Muscle layer of duodenum (tissue), 2 donors: ENCODE data around the gene CLMP.
"Not testable (repeated sequence)": the region's sequence is repeated elsewhere in the genome, so short reads cannot be mapped to it uniquely, and the experiment has no call there.

Experiments used
- H3K27ac ChIP-seq: one replicate; pipeline ENCODE4 v1.7.0; 2013; ENCODE audit warnings: mild to moderate bottlenecking, low read length
- H3K27me3 ChIP-seq: one replicate; pipeline ENCODE4 v1.7.0; 2013; ENCODE audit warnings: low read depth, mild to moderate bottlenecking, control low read depth, low read length
- H3K36me3 ChIP-seq, 2 donors: one replicate each; pipeline ENCODE4 v1.7.0; 2013; ENCODE audit warnings: low read length in 2 of 2, control low read depth in 1 of 2, mild to moderate bottlenecking in 1 of 2; ENCODE audit not compliant: insufficient read depth in 2 of 2, control insufficient read depth in 1 of 2
- H3K4me1 ChIP-seq, 2 donors: one replicate each; pipeline ENCODE4 v1.7.0; 2013; ENCODE audit warnings: low read length in 2 of 2, mild to moderate bottlenecking in 2 of 2, control low read depth in 1 of 2, moderate library complexity in 1 of 2; ENCODE audit not compliant: insufficient read depth in 2 of 2, control insufficient read depth in 1 of 2
- H3K4me3 ChIP-seq, 2 donors: one replicate each; pipeline ENCODE4 v1.7.0; 2013; ENCODE audit warnings: low read length in 2 of 2, low read depth in 1 of 2, mild to moderate bottlenecking in 1 of 2
- H3K9me3 ChIP-seq, 2 donors: one replicate each; pipeline ENCODE4 v1.7.0; 2013; ENCODE audit warnings: low read length in 2 of 2, control low read depth in 1 of 2, mild to moderate bottlenecking in 1 of 2; ENCODE audit not compliant: control insufficient read depth in 1 of 2
- donor health status: healthy.

CLMP gene

GRCh38 chr11:123091506-123091905 lies 103.5 kb downstream of the CLMP start:
- H3K9me3 ChIP-seq: no peaks in the 10 kb centered on the region
- peaks cover 0 to 9% of the 10 kb centered on the region in 2 donors for H3K4me1 ChIP-seq
- no peaks in the 10 kb centered on the region for H3K27me3 ChIP-seq
- no peak overlapping the region for H3K4me3 ChIP-seq
- no peaks in the 10 kb centered on the region for H3K36me3 ChIP-seq
- H3K27ac ChIP-seq: no peak overlapping the region

GRCh38 chr11:123090168-123090567 lies 104.9 kb downstream of the CLMP start:
- not testable (repeated sequence) for H3K27ac ChIP-seq, H3K4me3 ChIP-seq, H3K27me3 ChIP-seq, H3K9me3 ChIP-seq, H3K36me3 ChIP-seq
- peaks cover 0 to 12% of the 10 kb centered on the region in 2 donors for H3K4me1 ChIP-seq

- peaks cover 0 to 19% of the 10 kb centered on the region in 2 donors for H3K4me1 ChIP-seq
- H3K9me3 ChIP-seq, H3K27me3 ChIP-seq, H3K27ac ChIP-seq, H3K36me3 ChIP-seq, H3K4me3 ChIP-seq: not testable (repeated sequence)
Measured at GRCh38 chr11:123088896-123089295, 106.2 kb downstream of the CLMP start.

- H3K9me3 ChIP-seq, H3K36me3 ChIP-seq, H3K27ac ChIP-seq, H3K27me3 ChIP-seq, H3K4me3 ChIP-seq: not testable (repeated sequence)
- H3K4me1 ChIP-seq: peaks cover 0 to 30% of the 10 kb centered on the region in 2 donors
Measured at GRCh38 chr11:123087657-123088056, 107.4 kb downstream of the CLMP start.

GRCh38 chr11:123086305-123086704 lies 108.7 kb downstream of the CLMP start:
- H3K36me3 ChIP-seq: peaks cover 3 to 13% of the 10 kb centered on the region in 2 donors
- no peaks in the 10 kb centered on the region for H3K9me3 ChIP-seq
- peaks cover 0 to 25% of the 10 kb centered on the region in 2 donors for H3K4me1 ChIP-seq
- H3K27me3 ChIP-seq: no peaks in the 10 kb centered on the region
- no peak overlapping the region for H3K27ac ChIP-seq
- no peak overlapping the region for H3K4me3 ChIP-seq

GRCh38 chr11:123085497-123085896 lies 109.6 kb downstream of the CLMP start:
- Histone ChIP-seq H3K27me3 (no peaks in the 10 kb centered on the region), H3K27ac (no peak overlapping the region), H3K4me1 (peaks cover 0 to 25% of the 10 kb centered on the region in 2 donors), H3K36me3 (peaks cover 3 to 13% of the 10 kb centered on the region in 2 donors), H3K4me3 (no peak overlapping the region), H3K9me3 (no peaks in the 10 kb centered on the region)

- H3K9me3 ChIP-seq: no peaks in the 10 kb centered on the region
- H3K4me1 ChIP-seq: peaks cover 0 to 25% of the 10 kb centered on the region in 2 donors
- no peak overlapping the region for H3K4me3 ChIP-seq
- H3K36me3 ChIP-seq: peaks cover 7 to 13% of the 10 kb centered on the region in 2 donors
- H3K27ac ChIP-seq: no peak overlapping the region
- H3K27me3 ChIP-seq: no peaks in the 10 kb centered on the region
Measured at GRCh38 chr11:123084454-123084853, 110.6 kb downstream of the CLMP start.

GRCh38 chr11:123083623-123084029 lies 111.4 kb downstream of the CLMP start:
- H3K27ac ChIP-seq: peak overlapping the region; percentile 30
- no peaks in the 10 kb centered on the region for H3K27me3 ChIP-seq
- peaks cover 7 to 13% of the 10 kb centered on the region in 2 donors for H3K36me3 ChIP-seq
- H3K4me1 ChIP-seq: peaks cover 0 to 25% of the 10 kb centered on the region in 2 donors
- H3K4me3 ChIP-seq: no peak overlapping the region
- no peaks in the 10 kb centered on the region for H3K9me3 ChIP-seq

GRCh38 chr11:123082977-123083376 lies 112.1 kb downstream of the CLMP start:
- H3K27me3 ChIP-seq: no peaks in the 10 kb centered on the region
- H3K4me3 ChIP-seq: no peak overlapping the region
- peaks cover 7 to 13% of the 10 kb centered on the region in 2 donors for H3K36me3 ChIP-seq
- H3K4me1 ChIP-seq: peaks cover 0 to 25% of the 10 kb centered on the region in 2 donors
- no peaks in the 10 kb centered on the region for H3K9me3 ChIP-seq
- peak overlapping the region; percentile 30 for H3K27ac ChIP-seq

- Histone ChIP-seq H3K9me3 (no peaks in the 10 kb centered on the region), H3K27ac (no peak overlapping the region), H3K4me3 (no peak overlapping the region), H3K27me3 (no peaks in the 10 kb centered on the region), H3K4me1 (peaks cover 0 to 18% of the 10 kb centered on the region in 2 donors), H3K36me3 (peaks cover 7 to 18% of the 10 kb centered on the region in 2 donors)
Measured at GRCh38 chr11:123080015-123080414, 115.0 kb downstream of the CLMP start.

GRCh38 chr11:123076484-123076883 lies 118.6 kb downstream of the CLMP start:
- no peak overlapping the region for H3K27ac ChIP-seq
- H3K36me3 ChIP-seq: peaks cover 9 to 25% of the 10 kb centered on the region in 2 donors
- no peaks in the 10 kb centered on the region for H3K9me3 ChIP-seq
- H3K4me1 ChIP-seq: peaks cover 0 to 10% of the 10 kb centered on the region in 2 donors
- H3K4me3 ChIP-seq: no peak overlapping the region
- H3K27me3 ChIP-seq: no peaks in the 10 kb centered on the region

- peaks cover 12 to 29% of the 10 kb centered on the region in 2 donors for H3K4me1 ChIP-seq
- H3K4me3 ChIP-seq: no peak overlapping the region
- H3K27ac ChIP-seq: no peak overlapping the region
- H3K27me3 ChIP-seq: no peaks in the 10 kb centered on the region
- H3K9me3 ChIP-seq: no peaks in the 10 kb centered on the region
- H3K36me3 ChIP-seq: peaks cover 5 to 24% of the 10 kb centered on the region in 2 donors
Measured at GRCh38 chr11:123073343-123074057, 121.5 kb downstream of the CLMP start.
